RWPE1 (cell line): ENCODE measurements around the gene RFTN1.

Experiments
- CTCF ChIA-PET: fragments of 350-600 bp; sonication (Branson Sonifier 250); formaldehyde crosslinking; extraction: SDS; loops from one replicate; lab custom pipeline; 2021; lab: Yijun Ruan, JAX
- POLR2A ChIA-PET: fragments of 400-600 bp; formaldehyde crosslinking; extraction: SDS; loops from one replicate; lab custom pipeline; 2020; ENCODE audit warnings: antibody characterized with exemption; ENCODE audit not compliant: low non-redundant PET; lab: Yijun Ruan, JAX
- DNase-seq: peaks from one replicate; pipeline ENCODE4 v3.0.0; 2012; ENCODE audit warnings: low spot score
- H3K27ac ChIP-seq: fragments of 450-650 bp; 2 replicates; pipeline ENCODE4 v1.5.1; 2017
- TF ChIP-seq, protein P1 (sequence below): fragments of 450-650 bp; conservative IDR thresholded peaks from 2 replicates; pipeline ENCODE4 v1.5.1; 2017; ENCODE audit warnings: low read depth, mild to moderate bottlenecking

Gene RFTN1

DNA sequence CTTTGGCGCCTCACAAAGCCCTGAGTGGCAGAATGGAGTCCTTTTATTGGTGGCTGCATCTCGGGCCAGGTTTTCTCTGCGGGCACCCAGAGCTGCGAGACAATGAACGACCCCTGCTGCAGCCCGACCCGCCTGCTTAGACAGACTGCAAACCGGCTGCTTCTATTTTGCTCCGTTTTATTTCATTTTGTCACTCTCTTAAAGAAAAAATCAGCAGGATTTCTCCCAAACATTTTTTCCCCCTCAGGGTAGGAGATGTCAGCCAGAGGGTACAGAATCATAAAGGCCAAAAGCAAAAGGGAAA, 183.7 kb downstream of the RFTN1 start:
- POLR2A ChIA-PET, result no interaction called here

DNA sequence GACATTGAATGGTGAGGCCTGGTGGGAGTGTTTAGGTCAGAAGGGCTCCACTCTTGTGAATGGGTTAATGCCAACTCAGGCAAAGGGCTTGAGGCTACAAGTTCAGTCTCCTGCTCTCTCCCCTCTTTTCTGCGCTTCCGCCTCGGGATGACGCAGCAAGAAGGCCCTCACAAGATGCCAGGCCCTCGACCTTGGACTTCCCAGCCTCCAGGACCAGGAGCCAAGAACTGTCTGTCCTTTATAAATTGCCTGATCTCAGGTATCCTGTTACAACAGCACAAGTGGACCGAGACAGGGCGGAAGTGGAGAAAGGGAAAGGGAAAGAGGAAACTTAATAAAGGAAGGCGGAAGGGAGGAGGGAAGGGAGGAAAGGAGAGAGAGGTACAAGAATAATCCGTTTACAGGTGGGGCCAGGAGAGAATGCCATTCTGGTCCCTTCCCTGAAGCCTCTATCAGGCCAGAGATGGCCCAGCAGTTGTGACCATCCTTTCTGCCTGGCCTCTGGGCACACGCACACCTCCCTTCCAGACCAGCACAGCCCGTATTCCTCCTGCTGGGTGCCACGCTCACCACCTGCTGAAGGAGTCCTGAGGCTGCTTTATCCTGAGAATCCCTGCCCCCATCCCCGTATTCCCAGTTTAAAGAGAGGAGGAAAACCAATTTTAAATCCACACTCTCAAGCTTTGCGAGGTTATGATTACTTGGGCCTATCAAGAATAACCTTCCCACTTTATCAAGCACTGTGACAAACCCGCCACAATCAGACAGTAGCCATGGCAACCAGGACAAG, 184.3 kb downstream of the RFTN1 start:
- DNase-seq, result no peak
- H3K27ac ChIP-seq, result no peak overlapping the region
- TF ChIP-seq, protein P1, sequence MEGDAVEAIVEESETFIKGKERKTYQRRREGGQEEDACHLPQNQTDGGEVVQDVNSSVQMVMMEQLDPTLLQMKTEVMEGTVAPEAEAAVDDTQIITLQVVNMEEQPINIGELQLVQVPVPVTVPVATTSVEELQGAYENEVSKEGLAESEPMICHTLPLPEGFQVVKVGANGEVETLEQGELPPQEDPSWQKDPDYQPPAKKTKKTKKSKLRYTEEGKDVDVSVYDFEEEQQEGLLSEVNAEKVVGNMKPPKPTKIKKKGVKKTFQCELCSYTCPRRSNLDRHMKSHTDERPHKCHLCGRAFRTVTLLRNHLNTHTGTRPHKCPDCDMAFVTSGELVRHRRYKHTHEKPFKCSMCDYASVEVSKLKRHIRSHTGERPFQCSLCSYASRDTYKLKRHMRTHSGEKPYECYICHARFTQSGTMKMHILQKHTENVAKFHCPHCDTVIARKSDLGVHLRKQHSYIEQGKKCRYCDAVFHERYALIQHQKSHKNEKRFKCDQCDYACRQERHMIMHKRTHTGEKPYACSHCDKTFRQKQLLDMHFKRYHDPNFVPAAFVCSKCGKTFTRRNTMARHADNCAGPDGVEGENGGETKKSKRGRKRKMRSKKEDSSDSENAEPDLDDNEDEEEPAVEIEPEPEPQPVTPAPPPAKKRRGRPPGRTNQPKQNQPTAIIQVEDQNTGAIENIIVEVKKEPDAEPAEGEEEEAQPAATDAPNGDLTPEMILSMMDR, result no peak
- POLR2A ChIA-PET, result no interaction called here
- CTCF ChIA-PET, result no interaction called here

More for the DNA sequence above, 183.7 kb downstream of the RFTN1 start:
- no peak overlapping the region for H3K27ac ChIP-seq
- no peak for DNase-seq
- CTCF ChIA-PET, result no interaction called here
- TF ChIP-seq, protein P1, result no peak

DNA sequence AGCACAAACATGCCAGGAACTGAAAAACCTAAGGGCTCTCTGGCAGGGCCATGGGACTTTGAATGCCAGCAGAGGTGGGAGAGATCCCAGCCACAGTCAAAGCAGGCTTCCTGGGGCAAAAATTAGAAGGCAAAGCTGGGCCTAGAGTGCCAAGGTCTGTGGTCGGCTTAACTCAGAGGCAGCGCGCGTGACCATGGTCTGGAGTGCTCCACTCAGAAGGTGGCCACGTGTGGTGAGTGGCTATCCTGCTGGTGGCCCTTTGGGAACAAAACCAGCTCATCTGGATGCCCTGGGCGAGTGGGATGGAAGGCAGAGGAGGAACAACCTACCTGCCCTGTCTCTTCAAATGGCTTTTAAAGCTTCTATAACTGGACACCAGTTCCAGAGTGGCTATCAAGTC, 185.4 kb downstream of the RFTN1 start:
- DNase-seq, result no peak
- no peak overlapping the region for H3K27ac ChIP-seq
- TF ChIP-seq, protein P1, result no peak
- CTCF ChIA-PET, result interaction anchor here (0.6 kb wide), 1 partner anchor 222 kb away, joined by 3 read pairs; no protein-coding TSS in a partner anchor
- POLR2A ChIA-PET, result interaction anchor here (0.6 kb wide), 1 partner anchor 79 kb away, joined by 4 read pairs; no protein-coding TSS in a partner anchor

DNA sequence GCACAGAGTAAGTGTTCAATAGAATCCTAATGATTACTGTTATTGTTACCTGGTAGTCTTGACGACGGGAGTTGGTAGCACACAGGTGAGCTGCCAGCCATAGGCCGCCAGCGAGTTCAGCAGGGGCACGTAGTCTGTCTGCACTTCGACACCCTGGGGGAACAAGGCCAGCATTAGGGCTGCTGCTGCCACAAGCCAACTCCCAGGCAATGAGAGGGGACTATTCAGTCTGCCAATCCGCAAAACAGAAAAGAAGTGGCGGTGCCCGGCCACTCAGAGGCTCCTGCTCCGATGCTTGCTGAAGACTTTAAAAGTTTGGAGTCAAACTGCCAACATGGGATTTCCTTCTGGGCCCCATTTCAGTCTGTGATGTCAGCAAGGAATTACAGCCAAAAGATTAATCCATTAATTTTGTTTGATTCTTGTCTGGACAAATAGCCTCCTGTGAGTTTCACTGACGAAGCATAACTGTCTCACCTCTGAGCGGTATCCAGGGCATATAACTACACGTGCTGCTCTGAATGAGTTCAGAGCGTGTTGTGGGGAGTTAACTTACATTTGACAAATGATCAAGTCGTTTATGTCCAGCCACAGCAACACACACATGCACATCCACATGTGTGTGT, 186.7 kb downstream of the RFTN1 start:
- no peak for DNase-seq
- POLR2A ChIA-PET, result no interaction called here
- CTCF ChIA-PET, result no interaction called here
- peak overlapping the region; percentile 41 for H3K27ac ChIP-seq
- TF ChIP-seq, protein P1, result no peak

DNA sequence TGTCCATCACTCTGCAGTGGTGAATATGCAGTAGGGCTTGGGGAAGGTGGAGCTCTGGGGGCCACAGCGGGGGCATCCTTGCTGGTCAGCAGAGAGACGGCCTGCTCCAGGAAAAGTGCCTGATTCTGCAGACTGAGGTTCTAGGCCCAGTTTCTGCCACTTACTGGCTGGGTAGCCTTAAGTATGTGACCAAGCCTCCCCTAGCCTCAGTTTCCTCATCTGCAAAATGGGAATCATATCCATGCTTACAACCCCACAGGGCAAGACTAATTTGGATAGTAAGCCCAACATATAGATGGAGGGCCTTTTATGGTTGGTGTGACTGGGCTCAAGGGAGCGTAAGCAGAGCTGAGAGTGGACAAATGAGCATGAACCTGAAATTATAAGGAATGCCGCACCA, 187.6 kb downstream of the RFTN1 start:
- TF ChIP-seq, protein P1, result no peak
- H3K27ac ChIP-seq, result no peak overlapping the region
- DNase-seq, result no peak
- CTCF ChIA-PET, result no interaction called here
- POLR2A ChIA-PET, result no interaction called here

DNA sequence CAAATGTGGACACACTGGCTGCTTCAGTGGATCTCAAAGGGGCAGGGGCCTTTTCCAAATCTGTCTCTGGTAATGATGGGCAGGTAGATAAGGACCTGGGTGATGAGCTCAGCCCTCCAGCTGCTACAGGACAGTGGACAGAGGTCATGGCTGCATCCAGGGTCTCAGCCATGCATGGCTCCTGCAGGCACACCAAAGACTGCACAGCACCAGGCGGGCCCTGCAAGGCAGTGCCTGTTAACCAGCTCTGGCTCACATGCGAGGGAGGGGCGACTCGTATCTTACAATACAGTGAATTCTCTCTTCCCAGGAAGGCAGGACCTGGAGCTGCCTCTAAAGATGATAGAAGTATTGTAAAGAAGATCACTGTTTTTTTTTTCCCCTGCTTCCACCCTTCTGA, 189.8 kb downstream of the RFTN1 start:
- CTCF ChIA-PET, result interaction anchor here (0.5 kb wide), 1 partner anchor 191 kb away, joined by 4 read pairs; no protein-coding TSS in a partner anchor
- TF ChIP-seq, protein P1, result no peak
- POLR2A ChIA-PET, result no interaction called here

More for the DNA sequence above, 189.8 kb downstream of the RFTN1 start:
- DNase-seq, result no peak
- no peak overlapping the region for H3K27ac ChIP-seq
